Stimulated activated CD4-positive, alpha-beta T cell treated with anti-CD3 and anti-CD28 coated beads, Interleukin-1b, Interleukin-23, amount 100 ng/mL, for 1 hour (primary cell): ENCODE results near the gene FAM76B.

ENCODE experiments used
- DNase-seq, 2 donors: peaks; one replicate each; pipeline ENCODE4 v3.0.0-alpha.2; 2020; ENCODE audit warnings: low read depth in 2 of 2

Gene FAM76B

DNA sequence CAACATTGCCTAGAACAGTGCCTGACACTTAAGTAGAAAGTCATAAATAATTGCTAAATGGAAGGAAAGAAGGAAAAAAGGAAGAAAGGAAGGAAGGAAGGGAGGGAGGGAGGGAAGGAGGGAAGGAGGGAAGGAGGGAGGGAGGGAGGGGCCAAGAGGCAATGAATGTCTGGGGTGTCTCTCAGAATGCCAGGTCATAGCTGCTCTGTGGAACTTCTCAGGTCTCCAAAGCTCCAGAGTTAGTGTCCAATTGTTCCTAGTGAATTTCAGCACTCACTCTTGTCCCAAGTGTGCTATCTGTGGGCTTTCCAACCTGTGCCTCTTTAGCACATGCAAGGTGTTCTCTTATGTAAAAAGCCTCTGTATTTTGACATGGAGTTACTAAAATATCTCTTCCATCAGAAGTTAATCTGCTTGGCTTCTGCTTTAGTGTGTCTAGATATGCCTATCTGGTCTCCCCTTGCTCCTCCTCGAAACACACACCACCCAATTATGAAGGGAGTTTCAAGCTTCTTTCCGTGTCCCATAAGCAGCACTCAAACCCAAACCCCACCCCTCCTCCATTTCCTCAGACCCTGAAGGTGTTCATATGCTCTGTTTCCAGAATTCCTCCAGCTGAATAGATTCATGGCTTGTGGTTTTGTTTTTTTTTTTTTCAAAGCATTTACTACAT, 56.5 kb downstream of the FAM76B start:
- DNase-seq: no peak

DNA sequence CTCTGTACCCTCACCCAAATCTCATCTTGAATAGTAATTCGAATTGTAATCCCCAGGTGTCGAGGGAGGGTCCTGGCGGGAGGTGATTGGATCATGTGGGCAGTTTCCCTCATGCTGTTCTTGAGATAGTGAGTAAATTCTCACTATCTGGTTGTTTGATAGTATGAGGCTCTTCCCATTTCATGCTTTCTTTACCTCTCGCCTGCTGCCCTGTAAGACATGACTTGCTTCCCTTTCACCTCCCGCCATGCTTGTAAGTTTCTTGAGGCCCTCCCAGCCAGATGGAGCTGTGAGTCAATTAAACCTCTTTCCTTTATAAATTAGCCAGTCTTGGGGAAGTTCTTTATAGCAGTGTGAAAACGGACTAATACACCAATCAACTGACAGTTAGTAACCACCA, 60.1 kb downstream of the FAM76B start:
- DNase-seq: no peak

DNA sequence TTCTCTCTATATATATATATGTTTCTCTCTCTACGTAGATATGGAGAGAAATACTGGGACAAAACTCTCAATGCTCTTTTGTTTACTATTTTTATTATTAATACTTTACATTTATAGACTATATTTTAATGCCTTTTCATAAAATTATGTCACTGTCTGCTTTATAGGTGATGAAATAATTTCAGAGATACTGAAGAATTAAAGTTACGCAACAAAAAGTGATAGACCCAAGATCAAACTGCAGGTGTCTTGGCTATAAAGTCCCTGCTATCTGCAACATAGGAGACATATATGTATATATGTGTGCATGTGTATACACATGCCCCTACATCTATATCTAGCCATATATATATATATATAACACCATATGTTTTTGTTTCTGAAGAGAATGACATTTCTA, 60.8 kb downstream of the FAM76B start:
- DNase-seq: no peak

DNA sequence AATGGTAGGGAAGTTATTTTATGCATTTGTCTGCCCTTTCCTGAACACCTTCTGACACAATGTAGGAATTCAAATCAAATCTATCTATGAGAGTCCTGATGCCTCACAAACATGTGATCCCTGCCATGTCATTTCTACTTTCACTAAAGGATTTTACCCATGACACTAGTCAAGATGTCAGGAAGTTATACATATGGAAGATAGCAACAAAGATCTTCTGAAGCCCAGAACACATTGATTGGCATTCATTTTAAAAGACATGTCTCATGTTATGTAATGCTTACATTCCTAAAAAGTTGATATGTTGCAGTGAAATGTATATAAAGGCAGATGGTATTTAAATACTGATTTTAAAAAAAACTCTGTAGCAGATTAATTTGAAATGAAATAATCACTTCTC, 61.5 kb downstream of the FAM76B start:
- no peak for DNase-seq

DNA sequence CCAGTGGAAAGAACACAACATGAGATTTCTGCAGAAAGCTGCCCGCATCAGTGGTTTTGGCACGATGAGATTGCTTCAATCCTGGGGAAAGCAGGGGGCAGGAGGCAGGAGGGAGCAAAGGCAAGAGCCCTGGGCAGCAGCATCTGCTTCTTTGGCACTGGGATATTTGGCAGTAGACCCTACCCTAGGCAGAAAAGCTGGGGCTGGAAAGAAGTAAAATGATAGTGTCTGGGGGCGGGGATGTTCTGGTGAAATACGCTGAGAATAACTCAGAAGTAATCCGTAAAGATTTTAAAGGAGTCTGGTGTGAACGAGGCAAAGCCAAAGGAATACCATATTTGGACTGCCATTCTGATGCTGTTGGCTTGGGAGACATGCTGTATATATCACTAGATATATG, 62.0 kb downstream of the FAM76B start:
- no peak for DNase-seq

DNA sequence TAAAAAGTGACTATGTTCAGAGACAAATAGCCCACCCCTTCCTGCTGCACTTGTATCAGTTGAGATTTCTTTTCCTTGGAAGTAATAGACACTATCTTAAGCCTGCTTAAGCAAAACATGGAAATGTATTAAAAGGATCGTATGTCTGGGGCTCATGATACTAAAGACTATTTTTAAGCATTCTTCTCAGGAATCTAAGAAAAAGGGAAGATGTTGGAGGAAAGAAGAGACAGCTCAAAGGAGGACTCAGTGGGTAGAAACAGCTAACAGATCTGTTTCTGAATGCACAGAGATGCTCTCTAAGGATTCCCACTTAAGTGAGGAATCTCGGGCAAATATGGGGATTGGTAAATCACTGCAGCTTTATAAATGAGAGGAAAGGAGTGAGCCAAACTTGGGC, 62.5 kb downstream of the FAM76B start:
- no peak for DNase-seq

DNA sequence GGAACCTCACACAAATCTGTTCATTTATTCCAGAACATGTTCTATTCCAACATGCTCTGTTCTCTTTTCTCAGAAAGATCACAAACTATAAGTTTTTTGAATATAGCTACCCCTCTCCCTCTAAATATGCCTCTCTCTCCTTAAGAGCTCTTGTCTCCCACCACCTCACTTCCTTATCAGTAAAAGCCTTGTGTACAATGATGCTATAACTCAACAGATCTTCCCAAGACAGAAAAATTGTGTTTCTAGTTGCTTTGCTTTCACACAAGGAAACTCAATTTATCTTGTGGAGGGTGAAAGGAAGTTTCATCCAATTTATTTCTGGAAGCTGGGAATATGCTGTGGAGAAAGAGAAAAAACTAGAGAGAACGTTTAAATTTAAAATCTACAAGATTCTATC, 64.4 kb downstream of the FAM76B start:
- no peak for DNase-seq

DNA sequence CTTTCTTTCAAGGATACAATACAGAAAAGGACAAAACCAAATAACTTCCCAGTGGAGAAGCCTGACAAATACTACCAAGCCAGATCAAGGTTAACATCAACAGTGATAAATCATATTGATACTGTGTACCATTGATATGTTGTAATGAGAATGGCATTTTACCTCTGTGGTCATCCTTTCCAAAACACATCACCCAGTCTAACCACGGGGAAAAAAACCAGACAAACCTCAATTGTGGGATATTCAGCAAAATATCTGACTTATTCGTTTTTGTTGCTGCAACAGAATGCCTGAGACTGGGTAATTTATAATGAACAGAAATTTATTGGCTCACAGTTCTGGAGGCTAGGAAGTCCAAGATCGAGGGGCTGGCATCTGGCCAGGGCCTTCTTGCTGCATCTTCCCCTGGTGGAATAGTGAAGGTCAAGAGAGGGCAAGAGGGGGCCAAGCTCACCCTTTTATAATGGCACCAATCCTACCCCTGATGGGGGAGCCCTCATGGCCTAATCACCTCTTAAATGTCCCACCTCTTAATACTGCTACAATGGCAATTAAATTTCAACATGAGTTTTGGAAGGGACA, 66.1 kb downstream of the FAM76B start:
- DNase-seq: no peak

DNA sequence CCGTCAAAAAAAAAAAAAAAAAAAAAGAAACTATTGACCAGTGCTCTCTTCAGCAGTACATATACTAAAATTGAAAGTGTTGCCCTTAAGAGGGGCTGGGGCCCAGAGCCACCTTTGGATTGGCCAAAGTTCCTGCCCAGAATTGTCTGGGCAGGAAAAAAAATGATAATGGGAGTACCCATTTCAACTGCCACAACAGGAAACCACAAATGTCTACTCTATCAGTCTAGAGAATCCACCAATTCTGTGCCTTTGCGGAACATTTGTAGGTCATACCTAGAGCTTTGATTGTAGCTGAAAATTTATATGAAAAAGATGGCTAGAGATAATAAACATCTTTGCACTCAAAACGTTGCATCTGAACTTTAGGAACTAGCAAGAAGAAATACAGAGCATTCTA, 69.4 kb downstream of the FAM76B start:
- DNase-seq: no peak
